ENCODE data around the gene HBZ.
"Not testable (repeated sequence)": the region's sequence is repeated elsewhere in the genome, so short reads cannot be mapped to it uniquely, and the experiment has no call there.

The HBZ gene

GRCh38 chr16:138049-138417, 14.4 kb upstream of the HBZ start:
- DNase-seq, result peak in 2 of 4 experiments; percentile 15 to 17

DNA sequence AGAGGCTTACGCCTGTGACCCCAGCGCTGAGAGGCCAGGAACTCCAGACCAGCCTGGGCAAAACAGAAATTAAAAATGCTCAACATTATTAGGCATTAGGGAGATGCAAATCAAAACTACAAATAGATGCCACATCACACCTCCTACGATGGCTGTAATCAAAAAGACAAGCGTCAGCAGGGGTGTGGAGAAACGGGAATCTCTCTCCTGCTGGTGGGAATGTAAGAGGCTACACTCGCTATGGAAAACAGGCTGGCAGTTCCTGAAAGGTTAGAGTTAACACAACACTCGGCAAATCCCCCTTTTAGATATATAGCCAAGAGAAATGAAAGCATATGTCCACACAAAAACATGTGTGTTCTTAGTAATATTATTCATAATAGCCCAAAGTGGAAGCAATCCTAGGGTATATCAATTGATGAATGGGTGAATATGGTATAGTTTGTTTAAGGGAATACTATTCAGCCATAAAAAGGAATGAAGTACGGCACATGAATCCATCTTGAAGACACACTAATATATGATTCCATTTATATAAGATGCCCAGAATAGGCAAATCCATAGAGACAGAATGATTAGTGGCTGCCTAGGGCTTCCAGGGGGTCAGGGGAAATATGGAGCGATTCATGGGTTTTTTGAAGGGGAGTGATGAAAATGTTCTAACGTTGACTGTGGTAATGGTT, 12.1 kb upstream of the HBZ start:
- no peak for DNase-seq

DNA sequence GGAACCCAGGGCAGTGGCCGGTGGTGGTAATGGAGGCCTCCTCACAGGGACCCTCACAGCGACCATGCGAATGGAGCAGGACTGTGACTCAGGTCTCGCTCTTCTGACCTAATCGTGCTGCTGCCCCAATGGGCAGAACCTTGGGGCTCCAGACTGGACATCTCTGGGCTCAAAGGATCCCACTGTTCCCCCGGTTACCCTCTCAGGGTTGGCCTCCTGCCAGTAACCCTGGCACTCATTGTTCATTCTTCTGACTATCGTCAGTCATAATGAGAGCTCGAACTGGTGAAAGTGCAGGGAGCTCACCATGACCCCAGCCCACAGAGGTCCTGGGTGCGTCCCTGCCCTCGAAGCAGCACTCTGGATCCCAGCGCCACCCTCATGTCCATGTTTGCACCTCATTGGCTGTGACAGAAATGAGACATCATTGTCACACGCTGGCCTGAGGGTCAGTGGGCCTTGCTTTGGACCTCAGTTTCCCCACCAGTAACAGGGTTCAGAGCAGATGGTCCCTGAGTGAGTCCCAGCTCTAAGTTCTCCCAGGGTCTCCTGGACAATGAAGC, 10.0 kb upstream of the HBZ start:
- DNase-seq, result no peak

DNA sequence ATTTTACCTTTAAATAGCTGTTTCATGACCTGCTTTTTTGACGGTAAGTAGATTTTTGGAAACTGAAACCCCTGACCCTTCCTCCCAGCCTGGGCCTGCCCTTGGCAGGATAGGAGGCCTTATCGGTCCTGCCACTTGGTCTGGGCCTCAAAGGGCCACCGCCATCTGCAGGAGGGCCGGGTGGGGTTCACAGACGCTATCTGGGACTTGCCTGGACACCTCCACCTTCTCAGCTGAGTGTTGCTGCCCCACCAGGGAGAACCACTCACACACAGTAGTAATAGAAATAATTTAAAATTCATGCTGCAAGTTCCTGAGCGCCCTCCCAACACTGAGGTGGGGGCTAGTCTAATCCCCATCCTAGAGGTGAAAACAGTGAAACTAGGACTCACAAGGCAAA, 9.4 kb upstream of the HBZ start:
- DNase-seq, result no peak

- DNase-seq, result no peak
These were observed 9.0 kb upstream of the HBZ start for GRCh38 chr16:143456-143855.

DNA sequence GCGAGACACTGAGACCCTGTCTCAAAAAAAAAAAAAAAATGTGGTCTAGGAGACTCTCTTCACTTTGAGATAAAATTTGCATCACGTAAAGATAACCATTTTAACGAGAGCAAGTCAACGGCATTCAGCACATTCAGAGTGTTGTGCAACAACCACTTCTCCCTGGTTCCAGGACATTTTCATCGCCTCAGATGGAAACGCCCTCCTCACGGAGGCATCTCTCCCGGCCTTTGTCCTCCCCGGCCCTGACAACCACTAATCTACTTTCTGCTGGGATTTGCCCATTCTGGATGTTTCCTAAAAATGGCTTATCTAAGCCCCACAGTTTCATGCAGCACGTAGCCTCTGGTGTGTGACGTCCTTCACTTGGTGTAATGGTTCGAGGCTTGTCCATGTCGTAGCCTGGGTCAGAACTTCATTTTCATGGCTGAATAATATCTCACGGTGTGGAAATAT, 7.6 kb upstream of the HBZ start:
- DNase-seq, result no peak

GRCh38 chr16:146646-147045, 5.8 kb upstream of the HBZ start:
- DNase-seq, result no peak

DNA sequence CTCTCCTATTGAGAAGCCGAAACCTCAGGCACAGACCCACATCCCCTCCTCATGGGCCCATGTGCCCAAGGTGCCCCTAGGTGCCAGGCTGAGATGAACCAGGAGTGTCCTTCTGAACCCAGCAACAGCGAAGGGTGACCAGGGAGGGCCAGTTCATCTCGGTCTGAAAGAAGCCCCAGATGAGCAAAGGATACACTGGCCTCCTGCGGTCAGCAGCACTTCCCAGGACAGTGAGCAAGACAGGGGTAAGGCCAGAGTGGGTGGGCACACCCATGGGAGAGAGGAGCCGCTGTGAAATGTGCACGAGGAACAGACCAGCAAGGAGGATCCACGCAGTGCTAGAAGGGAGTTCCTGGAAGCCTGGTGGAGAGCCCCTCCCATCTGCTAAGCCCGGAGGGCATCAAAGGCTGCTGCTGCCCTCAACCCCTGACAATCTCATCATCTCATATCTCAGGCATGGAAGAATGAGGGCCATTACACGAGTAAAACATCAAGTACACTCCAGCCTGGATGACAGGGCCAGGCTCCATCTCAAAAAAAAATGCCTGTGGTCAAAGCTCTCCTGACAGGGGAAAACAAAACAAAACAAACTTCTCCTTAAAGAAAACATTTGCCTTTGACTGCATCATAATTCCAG, 3.3 kb upstream of the HBZ start:
- no peak for DNase-seq

DNA sequence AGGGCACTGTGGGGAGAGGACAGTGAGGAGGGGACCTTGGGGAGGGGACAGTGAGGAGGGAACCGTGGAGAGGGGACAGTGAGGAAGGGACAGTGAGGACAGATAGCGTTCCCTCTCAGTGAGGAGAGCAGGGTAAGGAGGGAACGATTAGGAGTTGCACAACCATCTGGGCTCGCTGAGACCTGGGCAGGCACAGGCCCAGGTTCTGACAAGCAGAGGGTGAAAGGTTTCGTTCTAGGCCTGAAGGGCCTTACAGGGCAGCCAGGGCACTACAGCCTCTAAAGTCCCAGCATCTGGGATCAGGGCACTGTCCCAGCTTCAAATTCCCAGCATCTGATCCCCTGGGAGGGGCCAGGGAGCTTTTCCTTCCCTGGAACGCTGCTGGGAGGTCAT, 681 bp downstream of the HBZ start:
- not testable (repeated sequence) for DNase-seq

DNA sequence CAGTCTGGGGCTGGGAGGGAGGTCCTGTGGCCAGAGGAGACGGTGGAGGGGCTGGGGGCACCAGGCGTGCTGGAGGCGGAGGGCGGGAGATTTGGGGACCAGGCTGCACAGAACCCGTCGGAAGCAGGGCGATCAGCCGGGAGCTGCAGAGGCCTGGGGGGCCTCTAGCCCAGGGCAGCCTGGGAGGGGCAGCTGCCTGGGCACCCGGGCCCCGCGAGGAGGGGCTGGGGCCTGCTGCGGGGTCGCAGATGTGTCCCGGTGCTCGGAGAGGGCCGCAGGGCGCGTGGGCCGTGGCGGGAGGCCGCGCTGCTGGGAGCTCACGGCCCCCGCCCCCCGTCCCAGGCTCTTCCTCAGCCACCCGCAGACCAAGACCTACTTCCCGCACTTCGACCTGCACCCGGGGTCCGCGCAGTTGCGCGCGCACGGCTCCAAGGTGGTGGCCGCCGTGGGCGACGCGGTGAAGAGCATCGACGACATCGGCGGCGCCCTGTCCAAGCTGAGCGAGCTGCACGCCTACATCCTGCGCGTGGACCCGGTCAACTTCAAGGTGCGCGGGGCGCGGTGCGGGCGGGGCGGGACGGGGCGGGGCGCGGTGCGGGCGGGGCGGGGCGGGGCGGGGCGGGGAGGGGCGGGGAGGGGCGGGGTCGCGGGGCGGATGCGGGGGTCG, 1.2 kb downstream of the HBZ start:
- DNase-seq, result not testable (repeated sequence)

DNA sequence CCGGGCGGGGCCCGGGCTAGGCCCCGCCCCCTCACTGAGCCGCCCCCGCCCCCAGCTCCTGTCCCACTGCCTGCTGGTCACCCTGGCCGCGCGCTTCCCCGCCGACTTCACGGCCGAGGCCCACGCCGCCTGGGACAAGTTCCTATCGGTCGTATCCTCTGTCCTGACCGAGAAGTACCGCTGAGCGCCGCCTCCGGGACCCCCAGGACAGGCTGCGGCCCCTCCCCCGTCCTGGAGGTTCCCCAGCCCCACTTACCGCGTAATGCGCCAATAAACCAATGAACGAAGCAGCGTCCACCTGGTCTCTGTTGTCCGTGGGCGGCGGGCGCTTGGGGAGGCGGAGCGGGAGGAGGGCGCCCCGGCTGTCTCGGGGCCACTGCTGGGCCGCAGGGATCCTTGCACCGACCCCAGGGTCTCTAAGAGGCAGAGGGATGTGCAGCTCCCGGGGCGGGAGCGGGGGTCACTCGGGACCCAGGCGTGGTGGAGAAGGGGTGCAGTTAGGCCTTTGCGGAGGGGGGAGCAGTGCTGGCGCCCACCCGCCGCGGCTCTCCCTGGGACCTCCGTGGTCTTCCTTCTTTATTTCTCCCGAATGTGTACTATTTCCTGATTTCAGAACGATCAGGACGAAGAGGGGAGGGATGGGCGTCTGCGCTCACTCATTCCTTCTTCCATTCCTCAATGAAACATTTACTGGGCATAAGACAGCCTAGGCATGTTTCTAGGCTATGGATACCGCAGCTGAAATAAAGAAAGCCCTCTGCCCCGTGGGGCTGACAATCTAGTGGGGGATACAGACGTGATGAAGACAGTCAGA, 2.0 kb downstream of the HBZ start:
- no peak for DNase-seq

GRCh38 chr16:155031-155398, 2.6 kb downstream of the HBZ start:
- DNase-seq, result no peak

GRCh38 chr16:159136-159849, 6.8 kb downstream of the HBZ start:
- DNase-seq, result no peak

DNA sequence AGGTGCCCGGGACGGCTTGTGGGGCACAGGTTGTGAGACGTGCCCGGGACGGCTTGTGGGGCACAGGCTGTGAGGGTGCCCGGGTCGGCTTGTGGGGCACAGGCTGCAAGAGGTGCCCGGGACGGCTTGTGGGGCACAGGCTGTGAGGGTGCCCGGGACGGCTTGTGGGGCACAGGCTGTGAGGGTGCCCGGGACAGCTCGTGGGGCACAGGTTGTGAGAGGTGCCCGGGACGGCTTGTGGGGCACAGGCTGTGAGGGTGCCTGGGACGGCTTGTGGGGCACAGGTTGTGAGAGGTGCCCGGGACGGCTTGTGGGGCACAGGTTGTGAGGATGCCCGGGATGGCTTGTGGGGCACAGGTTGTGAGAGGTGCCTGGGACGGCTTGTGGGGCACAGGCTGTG, 7.8 kb downstream of the HBZ start:
- not testable (repeated sequence) for DNase-seq

- DNase-seq, result no peak
These were observed 8.3 kb downstream of the HBZ start for GRCh38 chr16:160691-161190.

- no peak for DNase-seq
These were observed 10.0 kb downstream of the HBZ start for GRCh38 chr16:162271-162991.

- DNase-seq, result not testable (repeated sequence)
These were observed 10.7 kb downstream of the HBZ start for GRCh38 chr16:163139-163538.

- not testable (repeated sequence) for DNase-seq
These were observed 11.3 kb downstream of the HBZ start for GRCh38 chr16:163696-164095.

GRCh38 chr16:164134-164823, 11.8 kb downstream of the HBZ start:
- DNase-seq, result not testable (repeated sequence)

DNA sequence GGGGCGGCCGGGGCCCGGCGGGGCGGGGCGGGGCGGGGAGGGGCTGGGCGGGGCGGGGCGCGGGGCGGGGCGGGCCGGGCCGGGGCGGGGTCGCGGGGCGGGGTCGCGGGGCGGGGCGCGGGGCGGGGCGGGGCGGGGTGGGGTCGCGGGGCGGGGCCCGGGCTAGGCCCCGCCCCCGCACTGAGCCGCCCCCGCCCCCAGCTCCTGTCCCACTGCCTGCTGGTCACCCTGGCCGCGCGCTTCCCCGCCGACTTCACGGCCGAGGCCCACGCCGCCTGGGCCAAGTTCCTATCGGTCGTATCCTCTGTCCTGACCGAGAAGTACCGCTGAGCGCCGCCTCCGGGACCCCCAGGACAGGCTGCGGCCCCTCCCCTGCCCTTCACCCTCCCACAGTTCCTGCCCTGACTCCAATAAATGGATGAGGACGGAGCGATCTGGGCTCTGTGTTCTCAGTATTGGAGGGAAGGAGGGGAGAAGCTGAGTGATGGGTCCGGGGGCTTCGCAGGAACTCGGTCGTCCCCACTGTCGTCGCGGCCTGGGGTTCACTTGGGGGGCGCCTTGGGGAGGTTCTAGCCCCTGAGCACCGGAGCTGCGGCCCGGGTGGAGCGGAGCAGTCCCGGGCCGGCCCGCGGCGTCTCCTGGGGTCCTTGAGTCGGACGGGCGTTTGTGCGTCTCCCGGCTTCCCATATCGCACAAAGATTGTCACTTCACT, 12.5 kb downstream of the HBZ start:
- no peak for DNase-seq

Data from activated CD4-positive, CD25-positive, alpha-beta regulatory T cell (primary cell).